Measurements from ENCODE around the gene NFATC3.
A peak's percentile ranks its signal among the peaks of the same experiment; 100 is the strongest.

The NFATC3 gene

DNA sequence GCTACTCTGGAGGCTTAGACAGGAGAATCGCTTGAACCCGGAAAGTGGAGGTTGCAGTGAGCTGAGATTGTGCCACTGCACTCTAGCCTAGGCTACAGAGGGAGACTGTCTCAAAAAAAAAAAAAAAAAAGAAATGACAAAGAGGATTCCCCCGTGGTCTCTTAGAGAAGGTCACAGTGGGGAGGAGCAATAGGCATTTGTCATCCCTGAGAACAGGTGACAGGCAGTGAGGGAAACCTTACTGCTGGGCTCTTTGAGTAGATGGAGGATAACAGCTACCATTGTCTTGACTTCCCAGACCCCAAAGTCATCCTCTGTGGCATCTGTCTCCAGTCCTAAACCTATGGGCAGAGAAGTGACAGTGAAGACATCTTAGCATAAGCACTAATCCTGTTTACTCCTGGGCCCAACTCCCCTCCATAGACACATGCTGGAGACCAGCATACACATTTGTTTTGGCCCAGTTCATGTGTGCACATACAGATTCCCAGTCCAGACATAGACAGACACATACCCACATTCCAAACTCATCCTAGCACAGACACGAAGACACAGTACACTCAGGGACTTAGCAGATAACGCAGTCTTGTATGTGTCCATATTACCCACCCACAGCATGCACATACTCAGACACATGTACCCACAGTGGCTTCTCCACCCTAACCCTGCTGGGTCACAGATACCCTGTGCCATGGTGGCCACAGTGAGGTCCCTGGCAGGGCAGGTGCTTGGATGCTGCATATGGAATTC lies 148.1 kb downstream of the NFATC3 start:
- no peak for DNase-seq

DNA sequence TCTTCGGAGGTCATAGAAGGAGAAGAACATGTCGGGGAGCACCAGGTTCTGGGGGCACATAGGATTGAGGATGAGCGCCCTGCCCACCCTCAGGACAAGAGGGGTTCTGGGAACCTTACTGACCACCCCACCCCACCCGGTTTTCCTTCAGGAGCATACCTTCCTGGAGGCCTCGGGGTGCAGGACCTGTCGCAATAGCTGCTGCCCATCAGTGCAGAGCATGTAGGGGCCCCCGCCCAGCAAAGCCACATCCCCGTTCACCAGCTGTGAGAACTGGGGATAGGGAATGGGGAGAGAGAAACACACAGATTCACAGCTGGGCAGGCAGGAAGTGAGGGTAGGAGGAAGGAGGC lies 148.6 kb downstream of the NFATC3 start:
- DNase-seq, result no peak

- no peak for DNase-seq
These were observed 149.3 kb downstream of the NFATC3 start for GRCh38 chr16:68234188-68235107.

GRCh38 chr16:68235108-68235886 lies 150.1 kb downstream of the NFATC3 start:
- no peak for DNase-seq

- DNase-seq, result no peak
These were observed 150.6 kb downstream of the NFATC3 start, which contains the start of gene ESRP2 for GRCh38 chr16:68235887-68236136. ESRP2 (minus strand) TSS chr16:68236127; CDS start chr16:68236045, 82 bp downstream.

GRCh38 chr16:68236137-68236825 lies 151.1 kb downstream of the NFATC3 start:
- DNase-seq, result no peak

DNA sequence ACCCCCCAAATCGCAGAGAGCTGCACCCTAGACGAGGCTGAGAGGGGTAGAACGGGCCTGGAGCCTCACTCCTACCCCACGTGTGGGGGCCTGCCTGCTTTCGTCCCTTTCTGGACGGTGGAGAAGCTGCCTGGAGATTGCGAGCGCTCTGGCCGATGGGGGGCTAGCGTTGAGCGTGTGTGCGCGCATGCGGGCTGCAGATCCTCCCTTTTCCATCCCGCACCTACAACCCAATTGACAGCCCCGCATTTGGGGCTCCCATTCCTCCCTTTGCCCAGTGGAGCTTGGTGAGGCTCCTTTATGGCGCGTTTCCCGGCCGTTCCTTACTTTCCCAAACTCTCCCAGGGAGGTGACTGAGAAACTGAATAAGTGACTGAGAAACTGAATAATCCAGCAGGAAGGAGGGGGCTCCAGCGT lies 151.7 kb downstream of the NFATC3 start:
- no peak for DNase-seq

GRCh38 chr16:68237243-68238028 lies 152.3 kb downstream of the NFATC3 start:
- DNase-seq, result peak; percentile 97

DNA sequence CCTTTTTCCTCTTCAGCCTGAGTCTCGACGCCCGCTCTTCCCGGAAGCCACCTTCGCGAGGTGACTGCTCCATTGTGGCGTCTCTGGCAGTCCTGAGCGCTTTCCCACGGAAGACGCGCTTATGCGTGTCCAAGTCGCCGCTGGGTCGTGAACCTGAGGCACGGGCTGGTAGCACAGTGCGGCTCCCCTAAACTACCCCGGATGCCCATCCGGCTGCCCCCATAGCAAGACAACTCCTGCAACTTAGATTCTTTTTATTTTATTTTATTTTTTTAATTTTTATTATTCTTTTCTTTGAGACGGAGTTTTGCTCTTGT lies 152.8 kb downstream of the NFATC3 start:
- DNase-seq, result no peak

DNA sequence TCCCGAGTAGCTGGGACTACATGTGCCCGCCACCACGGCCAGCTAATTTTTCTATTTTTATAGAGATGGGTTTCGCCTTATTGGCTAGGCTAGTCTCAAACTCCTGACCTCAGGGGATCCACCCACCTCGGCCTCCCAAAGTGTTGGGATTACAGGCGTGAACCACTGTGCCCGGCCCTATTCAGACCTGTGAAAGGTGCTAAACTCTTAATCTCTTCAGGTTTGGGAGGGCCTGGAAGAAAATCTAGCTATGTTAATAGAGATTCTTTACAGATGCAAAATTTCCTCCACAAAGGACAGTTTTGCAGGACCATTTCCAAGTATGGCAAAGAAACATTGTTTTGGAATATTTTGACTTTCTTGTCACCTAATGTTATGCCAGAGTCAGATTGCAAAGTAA lies 156.9 kb downstream of the NFATC3 start:
- DNase-seq, result no peak

GRCh38 chr16:68242926-68243858 lies 158.0 kb downstream of the NFATC3 start:
- DNase-seq, result no peak

DNA sequence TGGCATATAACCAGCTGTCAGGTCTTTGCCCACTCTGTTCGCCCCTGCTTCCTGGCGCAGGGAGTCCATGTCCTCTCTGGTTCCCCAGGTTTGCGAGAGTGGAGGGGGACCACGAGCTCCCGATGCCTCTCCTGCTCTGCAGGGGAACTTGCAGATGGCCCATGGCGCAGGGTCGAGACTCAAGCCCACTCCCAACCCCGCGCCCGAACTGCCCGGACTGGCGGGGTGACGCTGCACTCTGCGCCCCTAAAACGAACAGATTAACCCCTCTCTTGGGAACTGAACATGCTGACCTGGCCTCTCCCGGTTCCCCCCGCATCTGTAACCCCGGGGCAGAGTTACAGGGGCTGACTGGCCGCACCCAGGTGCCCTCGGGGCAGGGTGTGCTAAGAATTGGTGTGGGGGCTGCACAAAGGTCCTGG lies 159.3 kb downstream of the NFATC3 start:
- DNase-seq, result no peak

- no peak for DNase-seq
These were observed 160.0 kb downstream of the NFATC3 start, which contains the start of gene PLA2G15 for GRCh38 chr16:68244903-68245853. PLA2G15 (plus strand) TSS chr16:68245373; CDS start chr16:68245427, 54 bp downstream.

DNA sequence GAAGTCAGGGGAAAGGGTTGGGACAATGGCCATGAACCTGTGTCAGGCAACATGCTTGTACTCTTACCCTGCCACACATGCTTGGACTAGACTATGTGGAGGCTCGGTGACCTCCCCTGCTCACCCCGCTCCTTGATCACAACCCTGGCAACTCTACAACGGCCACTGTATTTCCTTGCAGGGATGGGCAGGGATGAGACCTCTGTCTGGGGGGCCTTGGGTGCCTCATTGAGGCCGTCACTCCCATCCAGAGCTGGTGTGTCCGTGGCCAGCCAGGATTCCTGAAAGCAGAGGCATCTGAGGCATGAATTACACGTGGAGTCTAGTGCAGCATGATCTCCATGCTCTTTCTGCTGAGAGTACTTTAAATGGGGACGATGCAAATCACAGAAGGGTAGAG lies 161.0 kb downstream of the NFATC3 start:
- DNase-seq, result no peak

DNA sequence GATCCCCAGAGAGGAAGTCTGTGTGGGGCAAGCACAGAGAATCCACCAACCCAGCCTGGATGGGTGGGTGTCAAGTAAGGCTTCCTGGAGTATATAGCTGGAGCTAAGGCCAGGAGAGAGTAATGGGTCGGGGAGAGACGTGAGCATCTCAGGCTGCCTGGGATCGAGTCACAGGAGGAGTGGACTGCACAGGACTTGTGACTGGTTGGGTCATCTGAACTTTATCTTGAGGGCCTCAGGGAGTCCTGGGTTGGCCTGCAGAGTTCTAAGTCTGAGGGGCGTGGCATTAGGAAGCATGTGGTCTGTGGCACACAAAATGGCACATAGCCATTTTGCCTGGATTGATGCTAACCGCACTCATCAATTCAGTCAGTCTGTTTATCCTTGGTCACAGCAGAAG lies 161.5 kb downstream of the NFATC3 start:
- DNase-seq, result no peak

DNA sequence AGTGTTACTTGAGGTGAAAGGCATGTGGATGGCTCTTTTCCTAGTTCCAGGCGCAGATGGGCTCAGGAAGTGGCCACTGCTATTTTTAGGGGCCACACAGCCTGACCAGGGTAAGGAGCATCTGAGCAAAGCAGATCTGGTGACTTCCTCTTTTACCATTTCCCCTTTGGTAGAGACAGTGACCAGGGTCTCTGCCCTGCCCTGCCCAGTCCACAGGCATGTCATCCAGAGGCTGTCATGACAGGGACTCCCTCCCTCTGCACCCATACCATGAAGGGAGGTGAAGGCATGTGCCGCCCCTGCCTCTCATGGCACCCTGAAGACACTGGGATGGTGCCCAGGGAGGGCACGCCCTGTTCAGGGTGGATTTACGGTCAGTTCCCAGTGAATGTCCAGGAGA lies 162.2 kb downstream of the NFATC3 start:
- no peak for DNase-seq

GRCh38 chr16:68247932-68248331 lies 162.8 kb downstream of the NFATC3 start:
- DNase-seq, result no peak

DNA sequence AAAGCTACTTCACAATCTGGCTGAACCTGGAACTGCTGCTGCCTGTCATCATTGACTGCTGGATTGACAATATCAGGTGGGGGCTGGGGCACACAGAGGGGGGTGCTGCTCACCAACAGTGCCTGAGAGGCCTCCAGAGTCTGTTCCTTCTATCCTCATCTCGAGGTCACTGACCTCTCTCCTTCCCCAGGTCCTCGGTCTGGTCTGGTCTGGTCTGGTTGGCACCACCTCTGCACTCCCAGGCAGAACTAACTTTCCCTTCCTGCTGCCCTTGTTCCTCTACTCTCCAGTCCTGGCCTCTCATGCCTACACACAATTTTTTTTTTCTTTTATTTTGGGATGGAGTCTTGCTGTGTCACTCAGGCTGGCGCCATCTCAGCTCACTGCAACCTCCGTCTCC lies 164.2 kb downstream of the NFATC3 start:
- no peak for DNase-seq

- DNase-seq, result no peak
These were observed 165.8 kb downstream of the NFATC3 start for GRCh38 chr16:68250951-68251350.

DNA sequence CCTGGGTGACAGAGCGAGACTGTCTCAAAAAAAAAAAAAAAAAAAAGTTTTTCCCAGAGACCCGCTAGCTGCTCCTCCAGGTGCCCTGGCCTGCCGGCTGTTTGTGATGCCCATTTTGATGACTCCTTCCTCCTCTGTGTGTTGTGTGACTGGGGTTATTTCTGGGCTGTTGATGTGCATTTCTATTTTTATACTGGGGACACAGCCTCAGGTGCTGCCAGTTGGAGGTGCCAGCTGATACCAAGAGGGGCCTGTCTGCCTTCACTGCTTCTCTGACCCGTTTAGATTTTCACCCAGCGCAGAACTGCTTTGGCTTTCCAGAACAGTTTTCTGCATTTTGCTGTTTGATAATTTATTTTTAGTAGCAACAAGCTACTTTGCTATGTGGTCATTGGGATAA lies 166.7 kb downstream of the NFATC3 start:
- no peak for DNase-seq
